K562 (cell line): ENCODE measurements around the gene DDR1. TPM values are rescaled to one million over a fixed set of nuclear protein-coding genes. Genes with fewer than 3 reads are reported as not detected.

Experiments used
- CBFA2T3 ChIP-seq: fragments of 450-650 bp; IDR thresholded peaks from 2 replicates; pipeline ENCODE4 v1.6.1; 2017
- FOXK2 ChIP-seq, 2 experiments: fragments of 450-650 bp; IDR thresholded peaks in 1 of 2; conservative IDR thresholded peaks in 1 of 2; 2 replicates each; pipeline ENCODE4 v1.6.1; 2016; ENCODE audit warnings: low read depth in 2 of 2, mild to moderate bottlenecking in 1 of 2
- GABPB1 ChIP-seq: sonication (generic); formaldehyde crosslinking; IDR thresholded peaks from 2 replicates; pipeline ENCODE4 v1.8.0; 2022; ENCODE audit warnings: mild to moderate bottlenecking, missing genetic modification reagents
- PML ChIP-seq: IDR thresholded peaks from 2 replicates; pipeline ENCODE4 v1.6.1; 2012; ENCODE audit warnings: low read length, inconsistent platforms
- PRMT5 ChIP-seq: sonication (generic); formaldehyde crosslinking; IDR thresholded peaks from 2 replicates; pipeline ENCODE4 v1.5.0; 2020; ENCODE audit warnings: missing genetic modification reagents
- RAD21 ChIP-seq, 2 experiments: fragments of 250-450 bp in 1 of 2; fragments of 450-650 bp in 1 of 2; sonication (Bioruptor Pico) in 1 of 2; formaldehyde crosslinking in 1 of 2; IDR thresholded peaks in 1 of 2; conservative IDR thresholded peaks in 1 of 2; 2 replicates each; pipeline versions ENCODE4 v1.4.0 to v1.8.0; 2020 to 2022; ENCODE audit warnings: mild to moderate bottlenecking in 2 of 2, moderate library complexity in 1 of 2
- SMARCA4 ChIP-seq: fragments of 450-650 bp; IDR thresholded peaks from 2 replicates; pipeline ENCODE4 v1.6.1; 2016
- TCF7 ChIP-seq: sonication (generic); IDR thresholded peaks from 2 replicates; pipeline ENCODE4 v1.6.1; 2016; ENCODE audit warnings: antibody characterized with exemption, borderline replicate concordance
- ZNF184 ChIP-seq: sonication (generic); formaldehyde crosslinking; IDR thresholded peaks from 2 replicates; pipeline ENCODE4 v1.5.0; 2020; ENCODE audit warnings: missing genetic modification reagents
- ZNF197 ChIP-seq: fragments of 200-800 bp; sonication (Bioruptor generic); IDR thresholded peaks from 2 replicates; pipeline ENCODE4 v1.6.1; 2016; ENCODE audit warnings: low read depth, missing genetic modification characterization, missing compliant biosample characterization
- ZNF24 ChIP-seq: fragments of 450-650 bp; IDR thresholded peaks from 2 replicates; pipeline ENCODE4 v1.6.1; 2016
- polyA plus RNA-seq, 8 experiments: library from polyadenylated mRNA; depleted of rRNA in 4 of 8; stranded (reverse) in 5 of 8; unstranded in 3 of 8; fragments of >200 nt; fragmentation: Nextera tagmentation in 2 of 8; fragmentation: Illumina TruSeq in 1 of 8; extraction: Ambion mirVana in 2 of 8; extraction: Trizol in 1 of 8; gene quantifications; 2 replicates each; pipeline versions ENCODE4 v1.2.1 to v1.2.3, GENCODE V29; 2011 to 2014; ENCODE audit warnings: inconsistent platforms in 1 of 8, missing spikeins in 1 of 8
- total RNA-seq, 7 experiments: library from RNA; depleted of rRNA in 6 of 7; stranded (reverse); fragments of >200 nt in 6 of 7; fragmentation: Illumina TruSeq in 2 of 7; extraction: Trizol in 2 of 7; gene quantifications; 2 replicates each; pipeline versions ENCODE4 v1.2.1 to v1.2.3, GENCODE V29; 2011 to 2021; ENCODE audit warnings: low replicate concordance in 1 of 7
- TF ChIP-seq, protein P1 (sequence below): fragments of 450-650 bp; formaldehyde crosslinking; IDR thresholded peaks from 2 replicates; pipeline ENCODE4 v1.4.0; 2020; ENCODE audit warnings: mild to moderate bottlenecking, moderate library complexity
- TF ChIP-seq, protein P2 (sequence below): fragments of 250-450 bp; sonication (Bioruptor Pico); IDR thresholded peaks from 2 replicates; pipeline ENCODE4 v1.4.0; 2020
- TF ChIP-seq, protein P3 (sequence below): sonication (generic); formaldehyde crosslinking; IDR thresholded peaks from 2 replicates; pipeline ENCODE4 v1.4.0; 2020; ENCODE audit warnings: mild to moderate bottlenecking, missing genetic modification reagents
- TF ChIP-seq, protein P4 (sequence below): IDR thresholded peaks from 2 replicates; pipeline ENCODE4 v1.6.1; 2011; ENCODE audit warnings: borderline replicate concordance, low read depth, mild to moderate bottlenecking, moderate library complexity, low read length; ENCODE audit not compliant: insufficient read depth, poor library complexity, severe bottlenecking

DDR1 gene
- total and polyA plus RNA-seq, 9 of the 15 experiments (the other 6 are each of a cell fraction or from before 2014, with no cell fraction given): 1.4 to 44.6 (median 12.2) TPM

DNA sequence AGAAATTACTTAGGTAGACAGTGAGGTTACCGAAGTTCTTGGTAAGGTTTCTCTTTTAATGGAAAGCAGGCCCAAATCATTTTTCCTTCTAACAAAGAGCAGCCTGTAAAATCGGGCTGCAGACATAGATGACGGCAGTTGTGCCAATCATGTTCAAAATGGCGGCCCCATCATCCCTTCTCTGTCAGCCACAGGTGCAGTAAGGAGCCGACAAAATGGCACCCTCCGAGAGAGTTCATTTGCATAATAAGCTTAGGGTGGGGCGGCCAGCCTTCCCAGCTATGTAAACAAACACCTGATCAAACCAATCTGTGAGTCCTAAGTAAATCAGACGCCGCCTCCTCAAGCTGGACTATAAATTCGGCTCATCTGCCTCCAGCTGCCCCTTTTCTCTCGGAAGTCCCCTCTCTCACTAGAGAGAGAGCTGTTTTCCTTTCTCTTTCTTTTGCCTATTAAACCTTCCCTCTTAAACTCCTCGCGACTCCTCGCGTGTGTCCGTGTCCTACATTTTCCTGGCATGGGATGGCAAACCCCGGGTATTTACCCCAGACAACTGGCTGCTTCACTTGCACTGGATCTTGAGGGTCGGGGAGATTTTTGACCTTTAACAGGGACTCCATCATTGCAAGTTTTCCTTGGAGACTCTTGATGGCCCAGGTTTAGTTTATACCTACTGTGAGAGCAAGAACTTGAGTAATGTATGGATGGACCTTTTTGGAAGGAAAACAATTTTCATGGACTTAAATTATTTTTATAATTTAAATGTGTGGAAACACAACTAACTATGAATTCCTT, 8.9 kb upstream of the DDR1 start (continued):
- TF ChIP-seq TCF7 (no peak), ZNF184 (CRISPR knock-in tag) (no peak), RAD21 (CRISPR knock-in tag; conservative IDR thresholded peaks at IDR 0.05 in 1 of 2, IDR thresholded peaks at IDR 0.05 in 1 of 2) (no peak), GABPB1 (no peak), SMARCA4 (peak; percentile 37; the same call in 1 of the 2 replicates), ZNF197 (CRISPR knock-in tag) (peak; percentile 41; the same call in 1 of the 2 replicates), PRMT5 (no peak), CBFA2T3 (no peak), ZNF24 (no peak), FOXK2 (conservative IDR thresholded peaks at IDR 0.05 in 1 of 2, IDR thresholded peaks at IDR 0.05 in 1 of 2; ENCODE audit: low read depth in 2 of 2) (peak; percentile 88 to 89), PML (peak; percentile 68; the same call in 1 of the 2 replicates)
- TF ChIP-seq, protein P1, sequence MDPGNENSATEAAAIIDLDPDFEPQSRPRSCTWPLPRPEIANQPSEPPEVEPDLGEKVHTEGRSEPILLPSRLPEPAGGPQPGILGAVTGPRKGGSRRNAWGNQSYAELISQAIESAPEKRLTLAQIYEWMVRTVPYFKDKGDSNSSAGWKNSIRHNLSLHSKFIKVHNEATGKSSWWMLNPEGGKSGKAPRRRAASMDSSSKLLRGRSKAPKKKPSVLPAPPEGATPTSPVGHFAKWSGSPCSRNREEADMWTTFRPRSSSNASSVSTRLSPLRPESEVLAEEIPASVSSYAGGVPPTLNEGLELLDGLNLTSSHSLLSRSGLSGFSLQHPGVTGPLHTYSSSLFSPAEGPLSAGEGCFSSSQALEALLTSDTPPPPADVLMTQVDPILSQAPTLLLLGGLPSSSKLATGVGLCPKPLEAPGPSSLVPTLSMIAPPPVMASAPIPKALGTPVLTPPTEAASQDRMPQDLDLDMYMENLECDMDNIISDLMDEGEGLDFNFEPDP: no peak
- TF ChIP-seq, protein P2, sequence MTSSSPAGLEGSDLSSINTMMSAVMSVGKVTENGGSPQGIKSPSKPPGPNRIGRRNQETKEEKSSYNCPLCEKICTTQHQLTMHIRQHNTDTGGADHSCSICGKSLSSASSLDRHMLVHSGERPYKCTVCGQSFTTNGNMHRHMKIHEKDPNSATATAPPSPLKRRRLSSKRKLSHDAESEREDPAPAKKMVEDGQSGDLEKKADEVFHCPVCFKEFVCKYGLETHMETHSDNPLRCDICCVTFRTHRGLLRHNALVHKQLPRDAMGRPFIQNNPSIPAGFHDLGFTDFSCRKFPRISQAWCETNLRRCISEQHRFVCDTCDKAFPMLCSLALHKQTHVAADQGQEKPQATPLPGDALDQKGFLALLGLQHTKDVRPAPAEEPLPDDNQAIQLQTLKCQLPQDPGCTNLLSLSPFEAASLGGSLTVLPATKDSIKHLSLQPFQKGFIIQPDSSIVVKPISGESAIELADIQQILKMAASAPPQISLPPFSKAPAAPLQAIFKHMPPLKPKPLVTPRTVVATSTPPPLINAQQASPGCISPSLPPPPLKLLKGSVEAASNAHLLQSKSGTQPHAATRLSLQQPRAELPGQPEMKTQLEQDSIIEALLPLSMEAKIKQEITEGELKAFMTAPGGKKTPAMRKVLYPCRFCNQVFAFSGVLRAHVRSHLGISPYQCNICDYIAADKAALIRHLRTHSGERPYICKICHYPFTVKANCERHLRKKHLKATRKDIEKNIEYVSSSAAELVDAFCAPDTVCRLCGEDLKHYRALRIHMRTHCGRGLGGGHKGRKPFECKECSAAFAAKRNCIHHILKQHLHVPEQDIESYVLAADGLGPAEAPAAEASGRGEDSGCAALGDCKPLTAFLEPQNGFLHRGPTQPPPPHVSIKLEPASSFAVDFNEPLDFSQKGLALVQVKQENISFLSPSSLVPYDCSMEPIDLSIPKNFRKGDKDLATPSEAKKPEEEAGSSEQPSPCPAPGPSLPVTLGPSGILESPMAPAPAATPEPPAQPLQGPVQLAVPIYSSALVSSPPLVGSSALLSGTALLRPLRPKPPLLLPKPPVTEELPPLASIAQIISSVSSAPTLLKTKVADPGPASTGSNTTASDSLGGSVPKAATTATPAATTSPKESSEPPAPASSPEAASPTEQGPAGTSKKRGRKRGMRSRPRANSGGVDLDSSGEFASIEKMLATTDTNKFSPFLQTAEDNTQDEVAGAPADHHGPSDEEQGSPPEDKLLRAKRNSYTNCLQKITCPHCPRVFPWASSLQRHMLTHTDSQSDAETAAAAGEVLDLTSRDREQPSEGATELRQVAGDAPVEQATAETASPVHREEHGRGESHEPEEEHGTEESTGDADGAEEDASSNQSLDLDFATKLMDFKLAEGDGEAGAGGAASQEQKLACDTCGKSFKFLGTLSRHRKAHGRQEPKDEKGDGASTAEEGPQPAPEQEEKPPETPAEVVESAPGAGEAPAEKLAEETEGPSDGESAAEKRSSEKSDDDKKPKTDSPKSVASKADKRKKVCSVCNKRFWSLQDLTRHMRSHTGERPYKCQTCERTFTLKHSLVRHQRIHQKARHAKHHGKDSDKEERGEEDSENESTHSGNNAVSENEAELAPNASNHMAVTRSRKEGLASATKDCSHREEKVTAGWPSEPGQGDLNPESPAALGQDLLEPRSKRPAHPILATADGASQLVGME (CRISPR knock-in tag): 0 out of 2 replicates have a peak, but pooled peaks have one; percentile 40
- TF ChIP-seq, protein P3, sequence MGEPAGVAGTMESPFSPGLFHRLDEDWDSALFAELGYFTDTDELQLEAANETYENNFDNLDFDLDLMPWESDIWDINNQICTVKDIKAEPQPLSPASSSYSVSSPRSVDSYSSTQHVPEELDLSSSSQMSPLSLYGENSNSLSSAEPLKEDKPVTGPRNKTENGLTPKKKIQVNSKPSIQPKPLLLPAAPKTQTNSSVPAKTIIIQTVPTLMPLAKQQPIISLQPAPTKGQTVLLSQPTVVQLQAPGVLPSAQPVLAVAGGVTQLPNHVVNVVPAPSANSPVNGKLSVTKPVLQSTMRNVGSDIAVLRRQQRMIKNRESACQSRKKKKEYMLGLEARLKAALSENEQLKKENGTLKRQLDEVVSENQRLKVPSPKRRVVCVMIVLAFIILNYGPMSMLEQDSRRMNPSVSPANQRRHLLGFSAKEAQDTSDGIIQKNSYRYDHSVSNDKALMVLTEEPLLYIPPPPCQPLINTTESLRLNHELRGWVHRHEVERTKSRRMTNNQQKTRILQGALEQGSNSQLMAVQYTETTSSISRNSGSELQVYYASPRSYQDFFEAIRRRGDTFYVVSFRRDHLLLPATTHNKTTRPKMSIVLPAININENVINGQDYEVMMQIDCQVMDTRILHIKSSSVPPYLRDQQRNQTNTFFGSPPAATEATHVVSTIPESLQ (CRISPR knock-in tag): no peak
- TF ChIP-seq, protein P4, sequence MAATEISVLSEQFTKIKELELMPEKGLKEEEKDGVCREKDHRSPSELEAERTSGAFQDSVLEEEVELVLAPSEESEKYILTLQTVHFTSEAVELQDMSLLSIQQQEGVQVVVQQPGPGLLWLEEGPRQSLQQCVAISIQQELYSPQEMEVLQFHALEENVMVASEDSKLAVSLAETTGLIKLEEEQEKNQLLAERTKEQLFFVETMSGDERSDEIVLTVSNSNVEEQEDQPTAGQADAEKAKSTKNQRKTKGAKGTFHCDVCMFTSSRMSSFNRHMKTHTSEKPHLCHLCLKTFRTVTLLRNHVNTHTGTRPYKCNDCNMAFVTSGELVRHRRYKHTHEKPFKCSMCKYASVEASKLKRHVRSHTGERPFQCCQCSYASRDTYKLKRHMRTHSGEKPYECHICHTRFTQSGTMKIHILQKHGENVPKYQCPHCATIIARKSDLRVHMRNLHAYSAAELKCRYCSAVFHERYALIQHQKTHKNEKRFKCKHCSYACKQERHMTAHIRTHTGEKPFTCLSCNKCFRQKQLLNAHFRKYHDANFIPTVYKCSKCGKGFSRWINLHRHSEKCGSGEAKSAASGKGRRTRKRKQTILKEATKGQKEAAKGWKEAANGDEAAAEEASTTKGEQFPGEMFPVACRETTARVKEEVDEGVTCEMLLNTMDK: no peak
